KOPT-K1 (cell line): ENCODE data around the gene NPM1.

Source experiments
- H3K27ac ChIP-seq: fragments of 200-600 bp; sonication (generic); 2 replicates; pipeline ENCODE4 v1.5.1; 2016; ENCODE audit warnings: antibody characterized with exemption, mild to moderate bottlenecking, low read depth, low read length; ENCODE audit not compliant: poor library complexity, severe bottlenecking
- H3K36me3 ChIP-seq: fragments of 200-600 bp; sonication (generic); 2 replicates; pipeline ENCODE4 v1.5.1; 2017; ENCODE audit warnings: antibody characterized with exemption, mild to moderate bottlenecking, low read length, moderate library complexity; ENCODE audit not compliant: insufficient read depth
- H3K9me3 ChIP-seq: fragments of 200-600 bp; sonication (generic); 2 replicates; pipeline ENCODE4 v1.5.1; 2017; ENCODE audit warnings: antibody characterized with exemption, low read length, mild to moderate bottlenecking; ENCODE audit not compliant: insufficient read depth, poor library complexity, severe bottlenecking

NPM1 gene

DNA sequence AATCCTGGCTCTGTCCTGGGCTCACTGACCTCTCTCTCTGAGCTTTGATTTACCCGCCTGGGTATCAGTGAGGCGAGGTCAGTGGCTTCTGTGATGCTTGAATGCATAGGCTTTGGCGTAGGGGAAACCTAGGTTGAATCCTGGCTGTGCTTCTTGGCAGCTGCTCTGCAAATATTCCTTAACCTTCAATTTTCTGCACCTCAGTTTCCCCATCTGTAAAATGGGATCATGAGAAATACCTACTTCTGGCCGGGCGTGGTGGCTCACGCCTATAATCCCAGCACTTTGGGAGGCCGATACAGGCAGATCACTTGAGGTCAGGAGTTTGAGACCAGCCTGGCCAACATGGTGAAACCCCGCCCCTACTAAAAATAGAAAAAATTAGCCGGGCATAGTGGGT, 39.0 kb downstream of the NPM1 start:
- no peak overlapping the region for H3K27ac ChIP-seq
- no peaks in the 10 kb centered on the region for H3K36me3 ChIP-seq
- H3K9me3 ChIP-seq = no peaks in the 10 kb centered on the region

- Histone ChIP-seq H3K27ac (no peak overlapping the region), H3K9me3 (no peaks in the 10 kb centered on the region), H3K36me3 (no peaks in the 10 kb centered on the region)
Measured at GRCh38 chr5:171427318-171428167, 39.9 kb downstream of the NPM1 start.

DNA sequence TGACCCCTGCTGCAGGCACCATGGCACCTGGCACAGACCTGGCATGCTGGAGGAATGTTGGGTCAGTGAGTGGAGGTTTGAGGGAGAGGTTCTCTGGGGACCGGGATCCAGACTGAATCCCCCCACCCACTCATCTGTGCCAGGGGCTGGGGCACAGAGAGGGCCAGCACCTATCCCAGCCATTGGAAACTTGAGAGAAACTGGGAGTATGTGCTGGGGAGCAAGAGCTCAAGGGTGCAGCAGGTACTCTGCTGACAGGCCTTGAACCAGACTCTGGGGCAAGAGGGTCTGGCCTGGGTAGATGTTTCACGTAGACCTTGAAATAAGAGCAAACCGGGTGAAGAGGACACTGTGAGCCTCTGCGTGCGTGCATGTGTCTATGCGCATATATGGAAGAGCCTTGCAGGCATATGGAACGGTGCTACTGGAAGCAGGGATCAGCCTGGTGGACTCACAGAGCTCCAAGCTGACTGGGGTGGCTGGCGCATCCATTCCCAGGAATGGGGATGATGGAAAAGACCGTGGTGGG, 40.6 kb downstream of the NPM1 start:
- H3K9me3 ChIP-seq = no peaks in the 10 kb centered on the region
- H3K36me3 ChIP-seq = no peaks in the 10 kb centered on the region
- no peak overlapping the region for H3K27ac ChIP-seq

DNA sequence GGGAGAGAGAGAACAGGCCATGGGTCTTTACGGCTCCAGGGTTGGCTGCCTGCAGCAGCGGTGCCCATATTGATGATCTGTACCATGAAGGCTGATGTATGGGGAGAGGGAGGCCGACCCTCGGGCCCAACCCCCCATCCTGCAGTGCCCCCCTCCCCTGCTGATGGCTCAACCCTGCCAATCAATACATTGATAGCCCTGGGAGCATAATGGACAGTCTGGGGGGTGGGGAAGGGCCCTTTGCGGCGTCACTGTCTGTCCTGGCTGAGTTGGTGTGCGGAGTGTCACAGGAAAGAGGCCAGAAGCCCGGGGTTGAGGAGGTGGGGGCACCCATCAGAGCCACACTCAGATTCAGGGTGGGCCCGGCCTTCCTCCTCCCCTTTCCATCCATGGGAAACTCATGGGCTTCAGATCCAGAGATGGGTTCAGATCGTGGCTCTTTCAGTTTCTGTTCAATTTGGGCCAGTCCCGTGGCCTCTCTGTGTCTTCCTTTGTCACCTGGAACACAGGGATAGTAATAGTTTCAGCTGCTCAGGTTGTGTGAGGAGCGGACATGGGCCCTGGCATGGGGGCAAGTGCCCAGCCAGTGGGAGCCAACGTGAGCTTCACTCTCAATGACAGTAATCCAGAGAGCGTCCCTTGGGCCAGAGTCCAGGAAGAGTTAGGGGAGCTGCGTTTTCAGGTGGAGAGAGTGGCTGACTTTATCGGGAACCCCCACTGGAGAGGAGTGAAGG, 41.3 kb downstream of the NPM1 start:
- Histone ChIP-seq H3K36me3 (no peaks in the 10 kb centered on the region), H3K27ac (no peak overlapping the region), H3K9me3 (no peaks in the 10 kb centered on the region)

GRCh38 chr5:171429543-171429910, 41.9 kb downstream of the NPM1 start:
- Histone ChIP-seq H3K27ac (no peak overlapping the region), H3K9me3 (no peaks in the 10 kb centered on the region)

GRCh38 chr5:171431251-171431777, 43.7 kb downstream of the NPM1 start:
- Histone ChIP-seq H3K36me3 (no peaks in the 10 kb centered on the region), H3K9me3 (no peaks in the 10 kb centered on the region), H3K27ac (no peak overlapping the region)

More at GRCh38 chr5:171429543-171429910, 41.9 kb downstream of the NPM1 start:
- no peaks in the 10 kb centered on the region for H3K36me3 ChIP-seq

- H3K27ac ChIP-seq = no peak overlapping the region
Measured at GRCh38 chr5:171432076-171432475, 44.4 kb downstream of the NPM1 start.

GRCh38 chr5:171432583-171433351, 45.1 kb downstream of the NPM1 start:
- Histone ChIP-seq H3K9me3 (no peaks in the 10 kb centered on the region), H3K36me3 (no peaks in the 10 kb centered on the region), H3K27ac (no peak overlapping the region)

More at GRCh38 chr5:171432076-171432475, 44.4 kb downstream of the NPM1 start:
- H3K9me3 ChIP-seq = no peaks in the 10 kb centered on the region
- H3K36me3 ChIP-seq = no peaks in the 10 kb centered on the region

- H3K27ac ChIP-seq = no peak overlapping the region
- no peaks in the 10 kb centered on the region for H3K9me3 ChIP-seq
- H3K36me3 ChIP-seq = no peaks in the 10 kb centered on the region
Measured at GRCh38 chr5:171433352-171433698, 45.7 kb downstream of the NPM1 start.

DNA sequence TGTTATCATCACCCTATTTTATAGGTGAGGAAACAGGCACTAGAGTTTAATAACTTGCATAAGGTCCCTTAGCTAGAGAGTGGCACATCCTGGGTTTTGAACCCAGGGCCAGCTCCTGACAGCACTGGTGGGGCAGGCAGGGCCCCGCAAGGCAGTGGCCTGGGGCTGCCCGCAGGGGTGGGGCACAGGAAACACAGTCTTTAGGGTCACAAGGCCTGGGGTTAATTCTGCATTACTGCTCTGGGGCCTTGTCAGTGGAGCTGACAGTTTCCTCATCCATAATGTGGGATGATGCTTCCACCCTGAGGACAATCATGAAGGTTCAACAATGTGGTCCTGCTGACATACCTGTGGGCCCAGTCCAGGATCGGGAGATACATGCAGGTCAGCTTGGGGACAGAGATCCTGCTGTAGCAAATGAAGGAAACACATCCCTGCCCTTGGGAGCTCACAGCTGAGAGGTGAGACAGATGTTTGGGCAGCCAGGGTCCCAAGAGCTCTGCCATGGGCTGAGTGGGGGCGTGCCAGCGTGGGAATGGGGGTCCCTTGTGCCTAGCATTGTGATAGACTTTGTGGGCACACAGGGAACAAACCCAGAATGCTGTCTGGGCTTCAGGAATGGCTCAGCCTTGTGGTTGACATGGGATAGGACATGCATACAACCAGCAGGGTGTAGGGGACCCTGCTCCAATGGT, 46.5 kb downstream of the NPM1 start:
- Histone ChIP-seq H3K36me3 (no peaks in the 10 kb centered on the region), H3K9me3 (no peaks in the 10 kb centered on the region), H3K27ac (no peak overlapping the region)

DNA sequence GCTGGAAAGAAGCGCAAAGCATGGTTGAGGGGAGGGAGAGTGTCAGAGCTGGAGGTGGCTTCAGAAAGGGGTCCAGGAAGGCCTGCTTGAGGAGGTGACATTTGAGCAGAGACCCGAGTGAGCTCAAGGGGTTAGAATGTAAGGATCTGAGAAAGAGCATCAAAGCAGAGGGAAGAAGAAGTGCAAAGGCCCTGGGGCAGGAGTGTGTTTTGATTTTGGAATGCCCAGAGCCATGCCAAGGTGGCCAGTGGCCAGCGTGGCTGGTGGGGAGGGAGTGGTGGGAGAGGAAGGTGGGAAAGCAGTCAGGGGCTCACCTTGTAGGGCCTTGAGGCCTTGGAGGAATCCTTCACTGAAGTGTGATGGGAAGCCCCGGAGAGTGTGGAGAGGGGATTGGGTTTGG, 47.2 kb downstream of the NPM1 start:
- Histone ChIP-seq H3K36me3 (no peaks in the 10 kb centered on the region), H3K27ac (no peak overlapping the region), H3K9me3 (no peaks in the 10 kb centered on the region)

- no peaks in the 10 kb centered on the region for H3K36me3 ChIP-seq
- no peak overlapping the region for H3K27ac ChIP-seq
- no peaks in the 10 kb centered on the region for H3K9me3 ChIP-seq
Measured at GRCh38 chr5:171435908-171436307, 48.3 kb downstream of the NPM1 start.

DNA sequence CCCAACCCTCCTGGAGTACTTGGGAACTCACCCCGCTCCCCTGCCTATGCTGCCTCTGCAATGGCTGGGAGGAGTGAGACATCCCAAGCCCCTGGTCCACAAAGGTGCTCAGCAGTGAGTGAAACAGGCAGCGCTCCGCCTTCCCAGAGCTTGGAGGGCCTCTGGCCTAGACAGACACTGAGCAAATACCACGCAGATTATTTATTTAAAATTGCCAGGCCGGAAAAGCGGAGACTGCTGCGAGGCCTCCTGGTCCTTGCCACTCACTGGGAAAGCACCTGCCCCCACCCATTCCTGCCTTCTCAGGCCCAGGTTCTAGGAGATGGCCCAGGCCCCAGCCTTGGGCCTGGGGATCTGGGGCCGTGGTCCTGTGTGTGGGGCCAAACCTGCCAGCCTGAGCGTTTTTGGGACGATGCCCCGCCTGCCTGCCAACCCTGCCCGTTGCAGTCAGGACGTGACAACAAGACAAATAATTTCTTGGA, 49.2 kb downstream of the NPM1 start:
- no peaks in the 10 kb centered on the region for H3K36me3 ChIP-seq
- H3K27ac ChIP-seq = no peak overlapping the region
- H3K9me3 ChIP-seq = no peaks in the 10 kb centered on the region

DNA sequence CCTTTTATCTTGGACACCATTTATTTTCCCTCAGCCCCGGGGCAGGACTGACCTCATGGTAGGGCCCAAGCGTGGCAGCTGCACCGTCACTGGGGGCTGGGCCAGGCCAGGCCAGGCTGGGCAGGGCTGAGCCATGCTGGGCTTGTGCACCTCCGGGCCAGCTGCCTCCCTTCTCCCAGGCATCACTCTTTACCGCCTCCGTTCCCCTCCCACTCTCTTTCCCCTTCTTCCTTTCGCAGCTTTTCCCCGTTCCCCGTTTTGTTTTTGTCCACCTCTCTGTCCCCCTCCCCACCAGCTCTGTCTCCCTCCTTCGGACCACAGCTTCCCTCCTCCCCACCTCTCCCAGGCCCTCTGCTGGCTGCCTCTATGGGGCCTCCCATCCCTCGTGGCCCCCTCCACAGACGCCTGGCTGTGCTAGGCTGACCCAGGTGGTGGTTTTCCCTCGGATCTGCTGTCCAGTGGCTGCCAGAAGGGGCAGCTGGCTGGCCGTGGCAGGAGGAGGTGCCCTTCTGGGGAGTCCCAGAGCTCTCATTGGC, 49.7 kb downstream of the NPM1 start:
- H3K36me3 ChIP-seq = no peaks in the 10 kb centered on the region
- H3K9me3 ChIP-seq = no peaks in the 10 kb centered on the region
- H3K27ac ChIP-seq = no peak overlapping the region
